Spleen (tissue), 7 donors: ENCODE results near the gene HRH1.

Experiments
- POLR2A ChIP-seq, 3 donors: fragments of 450-650 bp; IDR thresholded peaks; one replicate each; pipeline ENCODE4 v1.5.1; 2017; ENCODE audit warnings: antibody characterized with exemption in 3 of 3, mild to moderate bottlenecking in 1 of 3
- TF ChIP-seq, protein P1 (sequence below), 11 experiments: fragments of 200-600 bp in 7 of 11; fragments of 450-650 bp in 4 of 11; sonication (generic) in 4 of 11; IDR thresholded peaks in 8 of 11; conservative IDR thresholded peaks in 3 of 11; 1 replicate in 7 of 11; 2 replicates in 4 of 11; pipeline versions ENCODE4 v1.4.0 to v1.8.0; 2016 to 2021; ENCODE audit warnings: antibody characterized with exemption in 11 of 11, inconsistent platforms in 4 of 11, mild to moderate bottlenecking in 1 of 11
- donor health status: DM: no; HTN: no; CAD: no; lungs with moderate emphysema.
- donor health status: DM: no; HTN: no; CAD: no.
- donor health status: DM: no; HTN: no; CAD: no.

DNA sequence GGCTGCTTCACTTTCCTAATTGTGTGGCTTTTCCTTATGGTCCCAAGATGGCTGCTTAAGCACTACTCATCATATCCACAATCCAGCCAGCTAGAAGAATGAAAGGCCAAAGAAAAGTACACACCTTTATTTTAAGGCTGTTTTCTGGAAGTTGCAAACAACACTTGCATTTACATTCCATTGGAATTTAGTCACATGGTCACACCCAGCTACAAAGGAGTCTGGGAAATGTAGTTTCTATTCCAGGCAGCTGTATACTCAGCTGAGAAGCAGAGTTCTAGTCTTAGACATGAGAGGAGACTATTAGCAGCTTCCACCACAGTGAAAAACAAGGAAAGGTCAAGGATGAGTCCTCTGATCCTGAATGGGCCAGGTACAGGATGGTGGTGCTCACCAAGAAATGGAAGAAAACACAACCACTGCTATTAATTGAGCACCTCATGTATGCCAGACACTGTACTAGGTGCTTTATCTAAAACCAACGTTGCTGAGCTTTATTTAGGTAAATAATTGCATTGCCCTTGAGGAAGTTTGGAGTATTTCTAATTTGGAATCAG lies 89.9 kb downstream of the HRH1 start:
- TF ChIP-seq, protein P1, sequence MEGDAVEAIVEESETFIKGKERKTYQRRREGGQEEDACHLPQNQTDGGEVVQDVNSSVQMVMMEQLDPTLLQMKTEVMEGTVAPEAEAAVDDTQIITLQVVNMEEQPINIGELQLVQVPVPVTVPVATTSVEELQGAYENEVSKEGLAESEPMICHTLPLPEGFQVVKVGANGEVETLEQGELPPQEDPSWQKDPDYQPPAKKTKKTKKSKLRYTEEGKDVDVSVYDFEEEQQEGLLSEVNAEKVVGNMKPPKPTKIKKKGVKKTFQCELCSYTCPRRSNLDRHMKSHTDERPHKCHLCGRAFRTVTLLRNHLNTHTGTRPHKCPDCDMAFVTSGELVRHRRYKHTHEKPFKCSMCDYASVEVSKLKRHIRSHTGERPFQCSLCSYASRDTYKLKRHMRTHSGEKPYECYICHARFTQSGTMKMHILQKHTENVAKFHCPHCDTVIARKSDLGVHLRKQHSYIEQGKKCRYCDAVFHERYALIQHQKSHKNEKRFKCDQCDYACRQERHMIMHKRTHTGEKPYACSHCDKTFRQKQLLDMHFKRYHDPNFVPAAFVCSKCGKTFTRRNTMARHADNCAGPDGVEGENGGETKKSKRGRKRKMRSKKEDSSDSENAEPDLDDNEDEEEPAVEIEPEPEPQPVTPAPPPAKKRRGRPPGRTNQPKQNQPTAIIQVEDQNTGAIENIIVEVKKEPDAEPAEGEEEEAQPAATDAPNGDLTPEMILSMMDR (IDR thresholded peaks at IDR 0.05 in 8 of 11, conservative IDR thresholded peaks at IDR 0.05 in 3 of 11) = no peak
- no peak for TF ChIP-seq POLR2A (IDR thresholded peaks at IDR 0.05)
